T-helper 1 cell treated with Interleukin-12 subunit alpha and Interleukin-12 subunit beta and Interleukin-4 antibody, amounts not matched to agents 30 ng/mL and 1 ng/mL, for 36 hours (primary cell): ENCODE data around the gene MSL1. TPM values are rescaled to one million over a fixed set of nuclear protein-coding genes. Genes with fewer than 3 reads are reported as not detected.
"Not testable (repeated sequence)": the region's sequence is repeated elsewhere in the genome, so short reads cannot be mapped to it uniquely, and the experiment has no call there.

Source experiments
- intact Hi-C: fragments of 100-400 bp; cut with micrococcal nuclease; formaldehyde crosslinking; loops from one replicate; pipeline ENCODE4 v1.15.1; 2024
- total RNA-seq: library from RNA; stranded (reverse); gene quantifications from 2 replicates; pipeline ENCODE4 v1.2.3, GENCODE V29; 2022

The MSL1 gene
- total RNA-seq, 1 donor from 2014 or later, result 78.7 TPM

DNA sequence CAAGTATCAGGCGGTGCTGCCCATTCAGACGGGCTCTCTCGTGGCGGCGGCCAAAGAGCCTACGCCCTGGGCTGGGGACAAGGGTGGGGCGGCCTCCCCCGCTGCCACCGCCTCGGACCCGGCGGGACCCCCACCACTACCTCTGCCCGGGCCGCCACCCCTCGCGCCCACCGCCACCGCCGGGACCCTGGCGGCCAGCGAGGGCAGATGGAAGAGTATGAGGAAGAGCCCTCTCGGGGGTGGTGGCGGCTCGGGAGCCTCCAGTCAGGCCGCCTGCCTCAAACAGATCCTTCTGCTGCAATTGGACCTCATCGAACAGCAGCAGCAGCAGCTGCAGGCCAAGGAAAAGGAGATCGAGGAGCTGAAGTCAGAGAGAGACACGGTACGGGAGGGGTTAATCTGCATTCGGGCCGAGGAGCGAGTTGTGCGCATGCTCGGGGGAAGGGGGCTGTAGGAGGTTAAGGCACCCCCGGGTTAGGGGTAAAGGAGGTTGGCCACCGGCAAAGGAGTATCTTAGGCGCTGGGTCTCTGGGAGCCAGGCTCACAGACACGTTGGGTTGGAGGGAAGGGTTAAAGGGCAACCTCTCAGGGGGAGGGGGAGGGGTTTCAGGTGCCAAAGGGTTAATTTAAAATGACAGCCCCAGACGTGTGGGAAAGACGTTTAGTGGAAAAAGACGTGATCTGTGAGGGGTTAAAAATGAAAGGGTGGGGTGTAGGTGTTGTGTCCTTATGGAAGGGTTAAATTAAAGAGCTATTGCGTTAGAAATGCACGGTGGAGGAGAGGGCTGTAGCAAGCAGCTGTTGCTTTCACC, 1.4 kb downstream of the MSL1 start:
- intact Hi-C loops, result loop anchor here (1.0 to 5.0 kb wide), 4 partner anchors 17 to 194 kb away; partner anchors contain the start of genes CASC3 and MED24

DNA sequence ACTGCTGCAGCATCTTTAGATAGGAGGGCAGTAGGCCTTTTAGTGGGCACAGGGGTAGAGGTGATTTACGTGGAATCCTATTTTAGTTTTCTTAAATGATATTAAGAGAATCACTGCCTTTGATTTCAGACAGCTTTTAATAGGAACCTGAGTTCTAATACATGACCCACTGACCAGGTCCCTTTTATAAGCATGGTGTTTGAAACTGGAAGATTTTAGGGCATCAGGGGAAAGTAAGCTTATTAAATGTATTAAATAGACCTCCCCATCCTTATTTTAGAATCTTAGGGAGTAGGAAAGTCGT, 2.0 kb downstream of the MSL1 start:
- intact Hi-C loops, result loop anchor here (1.0 to 5.0 kb wide), 4 partner anchors 17 to 194 kb away; partner anchors contain the start of genes CASC3 and MED24

DNA sequence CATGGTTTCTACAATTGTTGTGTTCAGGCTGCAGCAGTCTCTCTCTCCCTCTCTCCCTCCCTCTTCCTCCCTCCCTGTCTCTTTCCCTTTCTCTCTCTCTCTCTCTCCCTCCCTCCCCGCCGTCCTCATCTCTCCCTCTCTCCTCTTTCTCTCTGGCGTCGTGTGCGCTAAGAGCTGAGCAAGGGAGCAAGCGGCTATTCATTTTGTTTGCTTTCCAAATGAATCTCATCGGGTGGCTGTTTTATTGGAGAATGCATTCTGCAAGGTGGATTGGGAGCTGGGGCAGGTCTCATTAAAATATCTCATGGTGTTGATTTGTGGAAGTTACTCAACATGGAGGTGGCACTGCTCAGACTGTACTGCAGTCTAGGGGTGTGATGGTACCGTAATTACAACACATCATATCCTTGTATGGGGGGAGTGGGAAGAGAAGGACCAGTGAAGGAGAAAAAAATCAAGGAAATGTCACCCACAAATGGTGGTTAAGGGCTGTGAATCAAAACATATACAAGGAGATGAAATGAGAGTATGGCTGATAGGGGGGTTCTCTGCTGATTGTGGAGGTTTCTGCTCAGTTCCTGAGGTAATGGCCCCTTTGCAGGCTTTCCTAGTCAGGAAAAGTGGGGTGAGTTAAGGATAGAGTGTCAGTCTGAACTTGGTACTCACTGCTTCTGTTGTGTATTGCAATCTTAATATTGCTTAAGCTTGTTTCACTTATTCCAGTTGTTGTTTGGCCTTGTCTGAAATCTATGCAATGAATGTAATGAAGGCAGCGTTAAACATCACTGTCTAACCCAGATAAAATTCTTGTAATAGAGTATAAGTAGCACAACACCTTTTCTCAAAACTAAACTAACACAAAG, 2.7 kb downstream of the MSL1 start:
- intact Hi-C loops, result loop anchor here (5.0 kb wide), 1 partner anchor 193 kb away; no protein-coding TSS in a partner anchor

DNA sequence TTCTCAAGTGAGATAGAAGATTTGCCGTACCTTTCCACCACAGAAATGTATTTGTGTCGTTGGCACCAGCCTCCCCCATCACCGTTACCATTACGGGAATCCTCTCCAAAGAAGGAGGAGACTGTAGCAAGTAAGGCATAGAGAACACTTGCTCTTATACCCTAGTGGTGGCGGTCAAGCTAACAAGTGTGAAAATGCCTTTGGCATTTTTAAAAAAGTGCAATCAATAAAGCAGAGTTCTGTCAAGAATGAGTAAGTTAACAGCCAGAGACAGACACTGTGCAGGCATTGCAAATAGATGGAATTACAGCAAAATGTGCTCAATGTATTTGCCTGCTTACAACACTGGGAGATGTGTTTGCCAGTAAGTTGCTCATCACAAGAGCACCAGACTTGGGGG, 7.7 kb downstream of the MSL1 start:
- intact Hi-C loops, result no loop called here

DNA sequence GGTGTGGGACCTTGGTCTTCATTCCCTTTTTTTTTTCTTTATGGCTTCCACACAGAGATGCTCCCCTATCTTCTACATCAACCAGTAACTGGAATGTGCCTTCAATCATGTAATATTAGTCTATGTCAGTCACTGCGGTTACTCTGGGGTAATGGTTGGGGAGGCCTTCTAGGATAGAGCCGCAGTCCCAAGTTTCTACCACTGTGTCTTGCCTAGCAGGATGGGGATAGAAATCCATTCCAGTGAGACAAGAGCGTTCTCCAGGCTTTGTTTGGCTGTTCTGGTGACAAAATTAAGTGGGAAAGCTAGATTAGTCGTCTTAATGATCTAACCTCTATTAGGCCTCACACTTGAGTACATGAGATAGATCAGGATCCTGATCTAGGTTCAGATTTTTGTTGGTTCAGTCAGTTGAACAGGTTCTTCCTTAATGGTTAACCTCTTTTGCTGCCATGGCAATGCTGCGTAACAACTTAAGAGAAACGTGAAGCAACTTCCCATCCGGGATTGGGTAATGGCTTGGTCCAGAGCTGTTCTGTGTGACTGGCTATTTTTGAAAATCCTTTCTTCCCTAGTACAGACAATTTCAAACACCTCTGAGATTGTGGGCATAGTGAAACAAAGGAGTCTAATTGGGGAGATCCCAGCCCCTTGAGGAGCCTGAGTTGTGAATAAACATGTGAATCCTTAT, 8.7 kb downstream of the MSL1 start:
- intact Hi-C loops, result no loop called here

DNA sequence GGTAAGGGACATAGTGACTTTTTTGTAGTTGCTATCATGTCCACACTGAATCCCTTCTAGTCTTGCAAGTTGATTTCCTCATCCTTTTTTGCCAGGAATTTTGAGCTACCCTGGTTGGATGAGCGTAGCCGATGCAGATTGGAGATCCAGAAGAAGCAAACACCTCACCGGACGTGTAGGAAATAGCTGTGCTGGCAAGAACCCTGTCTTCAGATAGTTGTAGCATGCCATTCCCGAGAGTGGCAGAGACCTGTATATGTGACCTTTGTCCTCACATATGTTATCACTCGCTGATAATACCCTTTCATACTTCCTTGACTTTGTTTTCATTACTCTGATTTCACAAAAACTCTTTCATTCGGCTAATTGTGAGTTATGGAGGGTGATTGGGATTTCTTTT, 12.4 kb downstream of the MSL1 start:
- intact Hi-C loops, result no loop called here

DNA sequence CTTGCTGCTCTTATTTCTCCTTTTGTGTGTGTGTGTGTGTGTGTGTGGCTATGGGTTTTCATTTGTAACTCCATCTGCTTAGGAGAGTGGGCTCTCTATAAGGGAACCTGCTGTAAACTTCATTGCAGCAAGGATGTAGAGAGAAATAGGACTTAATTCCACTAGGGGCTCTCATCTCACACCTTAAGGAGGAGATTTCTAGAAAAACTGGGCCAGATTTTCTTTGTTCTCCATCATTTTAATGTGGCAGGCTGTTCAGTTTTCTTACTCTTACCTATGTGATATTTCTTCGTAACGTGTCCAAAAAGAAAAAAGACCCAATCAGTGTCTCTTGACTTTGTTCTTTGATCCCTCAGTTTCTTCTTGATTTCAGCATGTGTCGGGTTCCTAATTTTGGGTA, 14.0 kb downstream of the MSL1 start:
- intact Hi-C loops, result no loop called here

DNA sequence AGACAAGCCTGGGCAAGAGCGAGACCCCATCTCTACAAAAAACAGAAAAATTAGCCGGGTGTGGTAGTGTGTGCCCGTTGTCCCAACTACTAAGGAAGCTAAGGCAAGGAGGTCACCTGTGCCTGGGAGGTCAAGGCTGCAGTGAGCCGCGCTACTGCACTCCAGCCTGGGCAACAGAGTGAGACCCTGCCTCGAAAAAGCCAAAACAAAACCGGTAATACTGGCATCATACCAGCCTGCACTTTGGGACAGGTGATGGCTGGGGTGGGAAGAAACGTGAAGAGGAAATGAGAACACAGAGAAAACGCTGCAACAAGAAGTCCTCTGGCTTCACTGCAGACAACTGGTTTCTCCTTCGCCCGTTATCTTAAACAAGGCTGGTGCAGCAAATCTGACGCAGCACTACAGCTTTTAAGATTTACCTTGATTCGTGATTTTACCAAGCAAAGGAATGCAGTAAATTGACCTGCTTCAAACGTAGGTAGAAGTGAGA, 17.8 kb downstream of the MSL1 start:
- intact Hi-C loops, result loop anchor here (1.0 to 2.0 kb wide), 13 partner anchors 16 to 179 kb away; partner anchors contain the start of genes CDC6, MED24, NR1D1 and PSMD3

DNA sequence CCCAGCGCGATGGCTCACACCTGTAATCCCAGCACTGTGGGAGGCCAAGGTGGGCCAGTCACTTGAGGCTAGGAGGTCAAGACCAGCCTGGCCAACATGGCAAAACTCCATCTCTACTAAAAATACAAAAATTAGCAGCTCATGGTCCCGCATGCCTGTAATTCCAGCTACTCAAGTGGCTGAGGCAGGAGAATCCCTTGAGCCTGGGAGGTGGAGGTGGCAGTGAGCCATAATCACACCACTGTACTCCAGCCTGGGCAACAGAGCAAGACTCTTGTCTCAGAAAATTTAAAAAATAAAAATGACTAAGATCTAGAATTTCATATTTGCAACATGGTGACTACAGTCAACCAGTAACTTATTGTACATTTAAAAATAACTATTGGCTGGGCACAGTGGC, 21.4 kb downstream of the MSL1 start:
- intact Hi-C loops, result not testable (repeated sequence)

DNA sequence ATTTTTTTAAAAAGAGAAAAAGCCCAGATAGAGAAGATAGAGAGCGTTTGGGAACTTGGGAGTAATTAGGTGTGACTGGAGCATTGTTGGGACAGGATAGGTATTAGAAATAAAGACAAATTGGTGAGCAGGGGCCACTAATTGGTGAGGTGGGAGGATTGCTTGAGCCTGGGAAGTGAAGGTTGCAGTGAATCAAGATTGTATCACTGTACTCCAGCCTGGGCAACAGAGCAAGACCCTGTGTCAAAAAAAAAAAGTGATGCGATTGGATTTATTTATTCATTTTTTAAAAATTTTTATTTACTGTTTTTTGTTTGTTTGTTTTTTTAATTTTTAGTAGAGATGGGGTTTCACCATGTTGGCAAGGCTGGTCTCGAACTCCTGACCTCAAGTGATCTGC, 23.7 kb downstream of the MSL1 start:
- intact Hi-C loops, result no loop called here

DNA sequence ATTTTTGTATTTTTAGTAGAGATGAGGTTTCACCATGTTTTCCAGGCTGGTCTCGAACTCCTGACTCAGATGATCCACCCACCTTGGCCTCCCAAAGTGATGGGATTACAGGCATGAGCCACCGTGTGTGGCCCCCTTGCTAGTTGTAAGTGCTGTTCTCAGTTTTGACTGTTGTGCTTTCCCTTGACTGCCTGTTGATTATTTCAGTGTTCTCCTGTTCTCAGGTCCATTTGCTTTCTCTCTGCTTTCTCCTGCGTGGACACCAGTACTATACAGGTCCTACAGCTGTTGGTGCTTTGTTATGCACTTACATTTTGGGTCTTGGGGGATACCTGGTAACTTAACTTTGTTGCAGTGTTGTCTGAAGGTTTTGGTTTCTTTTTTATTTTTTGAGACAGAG, 26.8 kb downstream of the MSL1 start:
- intact Hi-C loops, result no loop called here

DNA sequence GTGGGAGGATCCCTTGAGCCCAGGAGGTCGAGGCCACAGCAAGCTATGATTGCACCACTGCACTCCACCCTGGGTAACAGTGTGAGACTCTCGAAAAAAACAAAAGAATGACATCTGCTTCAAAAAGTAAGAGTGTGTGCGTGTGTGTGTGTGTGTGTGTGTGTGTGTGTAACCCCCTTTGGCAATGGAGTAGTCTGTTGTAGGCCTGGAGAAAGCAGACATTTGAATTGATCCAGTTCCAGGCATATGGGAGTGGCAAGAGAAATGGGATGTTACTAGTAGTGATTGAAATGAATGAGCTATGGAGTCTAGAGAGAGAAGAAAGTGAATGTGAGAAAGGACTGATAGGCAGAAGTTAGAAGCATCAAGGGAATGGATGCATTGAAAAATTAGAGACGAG, 28.5 kb downstream of the MSL1 start:
- intact Hi-C loops, result no loop called here

DNA sequence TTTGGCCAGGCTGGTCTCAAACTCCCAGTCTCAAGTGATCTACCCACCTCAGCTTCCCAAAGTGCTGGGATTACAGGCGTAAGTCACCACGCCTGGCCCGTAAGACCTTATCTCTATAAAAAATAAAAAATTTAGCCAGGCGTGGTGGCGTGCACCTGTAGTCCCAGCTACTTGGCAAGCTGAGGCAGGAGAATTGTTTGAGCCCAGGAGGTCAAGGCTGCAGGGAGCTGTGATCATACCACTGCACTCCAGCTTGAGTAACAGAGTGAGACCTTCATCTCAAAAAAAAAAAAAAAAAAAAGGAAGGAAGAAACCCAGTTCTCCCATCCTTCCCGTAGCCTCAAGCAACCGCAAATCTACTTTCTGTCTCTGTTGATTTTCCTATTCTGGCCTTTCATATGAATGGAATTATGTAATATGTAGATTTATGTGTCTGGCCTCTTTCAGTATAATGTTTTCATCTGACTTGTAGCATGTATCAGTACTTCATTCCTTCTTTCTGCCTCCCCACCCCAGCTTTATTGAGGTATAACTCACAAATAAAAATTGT, 29.7 kb downstream of the MSL1 start:
- intact Hi-C loops, result no loop called here

DNA sequence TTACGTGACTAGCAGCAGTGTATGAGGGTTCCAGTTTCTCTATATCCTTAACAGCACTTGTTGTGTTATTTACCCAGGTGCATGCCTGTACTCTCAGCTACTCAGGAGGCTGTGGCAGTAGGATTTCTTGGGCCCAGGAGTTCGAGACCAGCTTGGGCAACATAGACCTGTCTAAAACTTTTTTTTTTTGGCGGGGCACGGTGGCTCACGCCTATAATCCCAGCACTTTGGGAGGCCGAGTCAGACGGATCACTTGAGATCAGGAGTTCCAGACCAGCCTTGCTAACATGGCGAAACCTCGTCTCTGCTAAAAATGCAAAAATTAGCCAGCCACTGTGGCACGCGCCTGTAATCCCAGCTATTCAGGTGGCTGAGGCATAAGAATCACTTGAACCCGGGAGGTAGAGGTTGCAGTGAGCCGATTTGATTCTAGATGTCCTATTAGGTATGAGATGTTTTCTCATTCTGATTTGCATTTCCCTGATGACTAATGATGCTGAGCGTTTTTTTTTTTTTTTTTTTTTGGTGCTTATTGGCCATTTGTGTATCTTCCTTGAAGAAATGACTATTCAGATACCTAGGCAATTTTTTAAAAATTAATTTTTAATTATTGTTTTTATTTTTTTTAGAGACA, 31.9 kb downstream of the MSL1 start:
- intact Hi-C loops, result no loop called here

DNA sequence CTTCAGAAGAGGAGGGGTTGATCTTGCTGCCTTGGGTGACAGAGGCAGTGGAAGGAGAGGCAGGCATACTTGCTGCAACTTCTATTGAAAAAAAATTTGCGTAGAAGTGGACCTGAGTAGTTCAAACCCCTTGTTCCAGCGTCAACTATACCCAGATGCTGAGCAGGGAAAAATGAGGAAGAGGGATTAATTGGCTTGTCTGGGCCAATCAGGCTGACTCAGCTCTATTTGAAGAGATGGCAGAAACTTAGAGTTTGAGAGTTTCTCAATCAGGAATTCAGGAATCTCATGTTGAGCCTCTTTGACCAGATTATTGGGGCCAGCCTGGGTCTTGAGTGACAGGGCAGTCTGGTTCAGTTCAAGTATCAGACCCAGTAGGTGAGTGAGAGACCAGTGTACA, 36.2 kb downstream of the MSL1 start:
- intact Hi-C loops, result no loop called here

DNA sequence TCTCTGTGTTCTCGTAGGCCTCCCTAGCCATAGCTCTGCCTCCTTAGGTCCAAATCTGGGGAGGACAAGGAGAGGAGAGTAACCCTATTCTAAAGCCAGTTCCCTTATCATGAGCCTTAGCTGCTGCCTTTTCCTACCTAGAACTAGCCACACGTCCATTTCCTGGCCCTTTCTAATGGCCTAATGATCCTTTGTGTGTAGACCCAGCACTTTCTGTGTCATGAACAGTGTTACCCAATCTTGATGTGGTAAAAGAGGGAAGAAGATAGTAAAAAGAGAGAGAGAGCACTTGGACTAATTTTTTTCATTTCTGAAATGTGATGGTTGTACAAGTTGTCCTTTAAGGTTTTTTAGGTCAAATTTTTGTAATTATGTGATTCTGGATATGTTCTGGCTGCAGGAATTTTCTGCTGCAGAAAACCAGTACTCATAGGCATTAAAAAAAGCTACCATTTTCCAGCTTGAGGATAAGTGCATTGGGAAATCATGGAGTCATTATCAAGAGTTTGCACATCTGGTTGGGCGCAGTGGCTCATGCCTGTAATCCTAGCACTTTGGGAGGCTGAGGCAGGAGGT, 36.8 kb downstream of the MSL1 start:
- intact Hi-C loops, result no loop called here

DNA sequence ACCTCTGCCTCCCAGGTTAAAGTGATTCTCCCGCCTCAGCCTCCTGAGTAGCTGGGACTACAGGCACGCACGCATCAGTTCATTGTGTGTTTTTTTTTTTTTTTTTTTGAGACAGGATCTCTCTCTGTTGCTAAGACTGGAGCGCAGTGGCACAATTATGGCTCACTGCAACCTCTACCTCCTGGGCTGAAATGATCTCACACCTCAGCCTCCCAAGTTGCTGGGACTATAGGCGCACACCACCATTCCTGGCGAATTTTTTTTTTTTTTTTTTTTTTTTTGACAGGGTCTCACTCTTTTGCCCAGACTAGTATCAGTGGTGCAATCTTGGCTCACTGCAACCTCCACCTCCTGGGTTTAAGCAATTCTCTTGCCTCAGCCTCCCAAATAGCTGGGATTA, 37.7 kb downstream of the MSL1 start:
- intact Hi-C loops, result no loop called here

DNA sequence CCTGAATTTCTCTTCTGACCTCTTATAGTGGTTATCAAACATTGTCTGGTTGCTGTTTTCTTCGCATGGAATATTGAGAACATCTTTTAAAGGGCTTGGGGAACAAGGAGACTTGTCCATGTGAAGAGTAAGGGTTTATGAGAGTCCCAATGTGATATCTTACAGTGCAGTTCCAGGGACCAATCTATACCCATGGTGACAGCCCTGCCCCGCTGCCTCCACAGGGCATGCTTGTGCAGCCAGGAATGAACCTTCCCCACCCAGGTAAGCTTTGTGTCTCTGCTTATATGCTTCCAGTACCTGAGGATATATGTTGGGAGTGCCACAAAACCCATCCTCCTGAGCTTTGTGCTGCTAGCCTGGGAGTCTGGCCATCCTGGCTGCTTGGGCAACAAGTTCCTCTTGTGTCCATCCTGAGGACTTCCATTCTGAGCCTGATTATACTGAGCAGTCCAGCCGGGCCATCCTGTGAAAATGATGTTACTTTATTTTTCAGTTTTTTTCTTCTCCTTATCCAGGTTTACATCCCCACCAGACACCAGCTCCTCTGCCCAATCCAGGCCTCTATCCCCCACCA, 46.0 kb downstream of the MSL1 start:
- intact Hi-C loops, result loop anchor here (1.0 to 2.0 kb wide), 6 partner anchors 27 to 154 kb away; partner anchors contain the start of genes CASC3 and MSL1

DNA sequence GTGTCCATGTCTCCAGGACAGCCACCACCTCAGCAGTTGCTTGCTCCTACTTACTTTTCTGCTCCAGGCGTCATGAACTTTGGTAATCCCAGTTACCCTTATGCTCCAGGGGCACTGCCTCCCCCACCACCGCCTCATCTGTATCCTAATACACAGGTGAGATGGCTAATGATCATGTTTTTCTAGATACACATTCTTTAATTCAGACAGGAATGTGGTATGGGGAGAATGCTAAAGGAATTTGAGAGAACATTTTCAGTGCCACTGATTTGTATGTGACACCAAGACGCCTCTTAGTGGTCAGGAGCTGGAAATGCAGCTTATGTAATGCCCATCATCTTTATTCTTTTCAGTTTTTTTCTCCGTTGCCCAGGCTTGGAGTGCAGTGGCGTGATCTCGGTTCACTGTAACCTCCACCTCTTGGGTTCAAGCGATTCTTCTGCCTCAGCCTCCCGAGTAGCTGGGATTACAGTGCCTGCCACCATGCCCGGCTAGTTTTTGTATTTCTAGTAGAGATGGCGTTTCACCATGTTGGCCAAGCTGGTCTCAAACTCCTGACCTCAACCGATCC, 46.6 kb downstream of the MSL1 start:
- intact Hi-C loops, result loop anchor here (1.0 to 2.0 kb wide), 6 partner anchors 28 to 155 kb away; partner anchors contain the start of genes CASC3 and MSL1

DNA sequence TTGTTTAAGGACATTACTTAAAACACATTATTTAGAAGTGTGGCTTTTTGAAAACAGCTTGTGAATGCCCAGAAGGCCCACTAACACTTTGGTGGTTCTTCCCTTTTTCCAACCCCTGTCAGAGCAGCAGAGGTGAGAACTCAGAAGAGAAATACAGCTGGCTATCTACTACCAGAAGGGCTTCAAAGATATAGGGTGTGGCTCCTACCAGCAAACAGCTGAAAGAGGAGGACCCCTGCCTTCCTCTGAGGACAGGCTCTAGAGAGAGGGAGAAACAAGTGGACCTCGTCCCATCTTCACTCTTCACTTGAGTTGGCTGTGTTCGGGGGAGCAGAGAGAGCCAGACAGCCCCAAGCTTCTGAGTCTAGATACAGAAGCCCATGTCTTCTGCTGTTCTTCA, 48.6 kb downstream of the MSL1 start:
- intact Hi-C loops, result no loop called here
